Placental epithelial cell (primary cell): ENCODE results near the gene CRBN. TPM values are rescaled to one million over a fixed set of nuclear protein-coding genes. Genes with fewer than 3 reads are reported as not detected.

Experiments used
- small RNA-seq: library from RNA; depleted of rRNA; stranded (forward); fragments of <200 nt; gene quantifications from one replicate; pipeline ENCODE3, GENCODE V24; 2012
- total RNA-seq: library from RNA; depleted of rRNA; stranded (reverse); fragments of >200 nt; gene quantifications from 2 replicates; pipeline ENCODE4 v1.2.3, GENCODE V29; 2012

CRBN gene
- 60.1 and 72.6 TPM in 2 replicates for total RNA-seq

GRCh38 chr3:3179407-3180094 lies at the start of gene CRBN:
TSS of gene CRBN (minus strand) at chr3:3179691. CDS start at chr3:3179687, 4 bp downstream.

GRCh38 chr3:3126477-3127431 lies 52.7 kb downstream of the CRBN start, which contains the start of gene TRNT1:
TSS of gene TRNT1 (plus strand) at chr3:3126940. CDS start at chr3:3129041, 2,101 bp downstream.

GRCh38 chr3:3110299-3110630 lies 69.2 kb downstream of the CRBN start, which contains the start of gene IL5RA:
TSS of gene IL5RA (minus strand) at chr3:3110374. CDS start at chr3:3104984, 5,390 bp downstream.

Small RNA genes lying within 50 kb of the gene (small RNA-seq; reads per million reads assigned to genes)
- not detected for gene RF00416

Other genes with a start within 250 kb of the CRBN start
- not detected in 2 replicates for gene IL5RA, start 69.3 kb downstream of the CRBN start, total RNA-seq
- gene TRNT1, start 52.8 kb downstream of the CRBN start, total RNA-seq, result 11.3 and 17.7 TPM in 2 replicates